ENCODE results near the gene INTS1.

Gene INTS1

DNA sequence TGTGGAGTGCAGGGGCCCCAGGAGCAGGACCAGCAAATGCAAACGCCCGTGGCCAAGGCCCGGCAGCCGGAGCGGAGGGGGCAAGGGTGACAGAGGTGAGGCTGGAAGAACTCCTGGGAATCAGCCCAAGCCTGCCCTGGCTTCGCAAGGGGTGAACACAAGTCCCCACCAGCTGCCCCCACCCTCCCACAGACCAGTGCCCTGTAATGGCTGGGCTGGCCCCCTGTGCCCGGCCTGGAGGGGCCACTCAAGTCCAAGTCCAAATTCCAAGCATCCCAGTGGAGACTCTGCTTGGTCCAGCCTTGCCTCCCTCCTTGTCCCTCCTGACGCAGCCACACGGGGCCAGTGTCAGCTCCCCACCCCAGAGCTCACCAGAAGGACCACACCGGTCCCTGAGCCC lies 73.0 kb downstream of the INTS1 start:
- no peak for DNase-seq (ENCODE audit: low read depth in 2 of 2)

DNA sequence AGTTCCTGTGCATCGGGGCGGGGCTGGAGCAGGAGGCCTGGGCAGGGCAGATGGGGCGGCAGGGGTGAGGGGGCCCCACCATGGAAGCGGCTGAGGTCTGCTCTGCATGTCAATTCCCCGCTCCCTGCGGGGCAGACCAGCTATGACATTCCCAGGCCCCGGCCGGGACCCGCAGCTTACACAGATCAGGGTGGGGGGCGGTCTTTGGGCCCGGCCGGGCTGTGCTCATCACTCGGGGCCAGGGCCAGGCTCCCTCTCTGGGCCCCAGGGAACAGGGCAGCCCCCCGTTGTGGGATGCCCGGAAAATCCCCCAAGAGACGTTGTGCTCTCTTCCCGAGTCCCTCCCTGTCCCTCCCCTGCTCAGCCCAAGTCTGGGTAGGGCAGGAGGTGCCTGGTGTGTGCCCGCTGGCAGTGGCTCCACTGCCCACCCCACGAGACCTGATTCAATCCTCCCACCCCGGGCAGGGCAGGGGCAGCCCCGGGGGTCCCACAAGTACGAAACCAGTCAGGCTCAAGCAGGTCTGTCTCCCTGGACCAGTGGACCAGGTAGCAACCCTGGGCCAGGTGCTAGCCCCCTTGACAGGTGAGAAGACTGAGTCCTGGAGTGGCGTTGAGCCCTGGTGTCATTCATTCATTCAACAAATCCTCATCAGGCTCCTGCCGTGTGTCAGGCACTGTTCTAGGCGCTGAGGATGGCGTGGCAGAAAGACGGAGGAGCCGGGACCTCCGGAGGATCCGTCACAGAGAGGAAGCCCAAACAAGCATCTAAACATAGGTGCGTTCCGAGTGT lies 73.9 kb downstream of the INTS1 start:
- DNase-seq (ENCODE audit: low read depth in 2 of 2) = no peak

DNA sequence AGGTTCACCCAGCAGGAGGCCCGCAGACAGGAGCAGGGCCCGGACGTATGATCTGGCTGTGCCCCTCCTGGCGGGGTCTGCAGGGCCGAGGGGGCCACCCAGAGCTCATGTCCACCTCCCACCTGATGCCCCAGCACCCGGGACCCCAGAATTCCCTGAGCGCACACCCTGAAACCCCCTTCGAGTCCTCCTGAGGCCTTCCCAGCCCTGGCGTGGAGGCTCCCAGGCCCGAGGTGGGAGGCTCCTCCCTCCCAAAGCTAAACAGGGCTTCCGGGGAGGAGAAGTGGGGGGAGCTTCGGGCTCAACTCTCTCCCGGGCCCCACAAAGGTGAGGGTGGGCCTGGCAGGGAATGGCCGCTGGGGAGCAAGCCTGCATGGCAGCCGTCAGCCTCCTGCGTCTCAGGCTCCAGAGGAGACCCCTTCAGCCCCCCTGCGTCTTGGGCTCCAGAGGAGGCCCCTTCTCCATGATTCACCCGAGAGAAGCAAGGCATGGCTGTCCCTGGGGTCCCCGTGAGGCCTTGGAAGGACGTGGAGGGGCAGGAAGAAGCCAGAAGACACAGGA lies 75.2 kb downstream of the INTS1 start:
- no peak for DNase-seq (ENCODE audit: low read depth in 2 of 2)

DNA sequence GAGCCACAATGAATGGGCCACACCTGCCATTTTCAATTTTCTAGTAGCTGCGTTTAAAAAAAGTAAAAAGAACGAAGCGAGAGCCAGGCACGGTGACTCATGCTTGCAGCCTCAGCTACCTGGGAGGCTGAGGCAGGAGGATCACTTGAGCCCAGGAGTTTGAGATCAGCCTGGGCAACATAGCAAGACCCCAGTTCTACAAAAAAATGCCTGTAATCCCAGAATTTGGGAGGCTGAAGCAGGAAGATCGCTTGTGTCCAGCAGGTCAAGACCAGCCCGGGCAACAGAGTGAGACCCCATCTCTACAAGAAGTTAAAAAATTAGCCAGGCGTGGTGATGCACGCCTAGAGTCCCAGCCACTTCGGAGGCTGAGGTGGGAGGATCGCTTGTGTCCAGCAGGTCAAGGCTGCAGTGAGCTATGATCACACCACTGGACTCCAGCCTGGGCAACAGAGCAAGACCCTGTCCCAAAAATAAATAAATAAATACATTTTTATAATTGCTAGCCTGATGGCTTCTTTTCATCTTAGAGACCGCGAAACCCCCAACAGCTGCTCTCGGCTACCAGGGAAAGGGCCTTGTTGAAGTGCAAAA lies 77.0 kb downstream of the INTS1 start:
- no peak for DNase-seq (ENCODE audit: low read depth in 2 of 2)

DNA sequence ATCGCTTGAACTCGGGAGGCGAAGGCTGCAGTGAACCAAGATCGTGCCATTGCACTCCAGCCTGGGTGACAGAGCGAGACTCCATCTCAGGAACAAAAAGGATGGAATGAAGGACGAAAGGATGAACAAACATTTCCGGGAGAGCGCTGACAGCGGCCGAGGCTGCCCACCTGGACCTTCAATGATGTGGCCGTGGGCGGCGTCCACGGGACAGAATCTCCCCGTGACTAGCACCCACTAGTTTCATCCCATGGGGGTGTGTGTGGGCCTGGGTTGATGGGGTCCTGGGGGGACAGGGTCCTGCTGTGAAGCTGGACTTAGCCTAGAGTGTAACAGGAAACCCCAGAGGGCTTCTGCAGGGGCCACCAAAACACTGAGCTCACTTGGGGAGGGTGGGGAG lies 77.7 kb downstream of the INTS1 start:
- no peak for DNase-seq (ENCODE audit: low read depth in 2 of 2)

DNA sequence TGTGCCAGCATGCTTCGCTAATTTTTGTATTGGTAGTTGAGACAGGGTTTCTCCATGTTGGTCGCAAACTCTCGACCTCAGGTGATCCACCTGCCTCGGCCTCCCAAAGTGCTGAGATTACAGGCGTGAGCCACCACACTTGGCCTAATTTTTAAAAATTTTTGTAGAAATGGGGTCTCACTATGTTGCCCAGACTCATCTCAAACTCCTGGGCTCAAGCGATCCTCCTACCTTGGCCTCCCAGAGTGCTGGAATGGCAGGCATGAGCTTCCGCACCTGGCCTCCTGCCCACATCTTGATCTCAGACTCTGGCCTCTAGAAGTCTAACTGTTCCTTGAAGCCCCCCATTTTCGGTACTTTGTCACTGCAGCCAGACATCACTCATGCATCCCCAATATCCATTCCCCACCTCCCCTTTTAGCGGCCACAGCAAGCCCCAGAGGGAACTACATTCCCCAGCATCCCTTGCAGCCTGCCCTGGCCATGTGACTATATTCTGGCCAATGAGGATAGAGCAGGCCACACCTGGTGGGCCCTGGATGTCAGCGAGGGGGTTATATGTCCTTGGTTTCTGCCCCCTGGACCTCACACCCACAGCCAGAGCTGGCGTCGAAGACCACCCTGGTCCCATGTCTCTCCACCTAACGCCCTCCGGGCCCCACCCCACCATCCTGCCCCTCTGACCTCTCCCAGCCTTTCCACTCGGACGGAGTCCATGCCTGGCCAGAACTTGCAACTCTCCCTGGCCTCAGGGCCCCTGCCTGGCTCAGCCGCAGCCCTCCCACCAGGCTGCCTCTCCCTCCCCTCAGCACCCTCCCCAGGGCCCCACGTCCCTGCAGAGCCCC lies 78.7 kb downstream of the INTS1 start:
- no peak for DNase-seq (ENCODE audit: low read depth in 2 of 2)

DNA sequence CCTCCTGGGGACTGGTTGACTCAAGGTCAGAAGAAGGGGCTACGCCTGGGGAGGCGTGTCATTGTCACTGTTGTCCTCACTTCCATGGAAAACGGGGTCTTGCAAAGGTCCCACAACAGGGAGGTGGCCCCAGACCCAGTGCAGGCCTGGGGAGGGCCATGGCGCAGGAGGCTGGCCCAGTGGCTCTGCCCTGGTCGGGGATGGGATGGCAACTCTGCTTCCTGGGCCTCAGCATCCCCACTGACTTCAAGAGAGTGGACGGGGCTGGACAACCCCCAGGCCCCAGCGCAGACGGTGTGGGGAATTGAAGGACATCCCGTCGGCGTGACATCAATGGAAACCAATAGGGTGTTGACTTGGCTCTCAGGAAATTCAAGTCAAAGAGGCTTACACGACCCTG lies 80.1 kb downstream of the INTS1 start:
- DNase-seq (ENCODE audit: low read depth in 2 of 2) = no peak

DNA sequence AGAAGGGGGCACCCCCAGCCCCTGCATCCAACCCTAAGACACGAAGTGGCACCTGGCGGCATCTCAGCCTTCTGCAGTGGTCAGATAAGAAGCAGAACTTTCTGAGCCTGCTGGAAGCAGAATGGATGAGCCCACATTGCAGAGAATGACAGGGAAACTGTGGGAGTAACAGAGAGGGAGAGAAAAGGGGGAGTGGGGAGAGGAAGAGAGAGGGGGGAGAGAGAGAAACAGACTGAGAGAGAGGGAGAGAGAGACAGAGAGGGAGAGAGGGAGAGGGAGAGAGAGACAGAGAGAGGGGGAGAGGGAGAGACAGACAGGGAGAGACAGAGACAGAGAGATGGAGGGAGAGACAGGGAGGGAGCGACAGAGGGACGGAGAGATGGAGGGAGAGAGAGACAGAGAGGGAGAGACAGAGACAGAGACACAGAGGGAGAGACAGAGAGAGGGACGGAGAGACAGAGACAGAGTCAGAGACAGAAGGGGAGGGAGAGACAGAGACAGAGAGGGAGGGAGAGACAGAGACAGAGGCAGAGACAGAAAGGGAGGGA lies 80.9 kb downstream of the INTS1 start:
- no peak for DNase-seq (ENCODE audit: low read depth in 2 of 2)

DNA sequence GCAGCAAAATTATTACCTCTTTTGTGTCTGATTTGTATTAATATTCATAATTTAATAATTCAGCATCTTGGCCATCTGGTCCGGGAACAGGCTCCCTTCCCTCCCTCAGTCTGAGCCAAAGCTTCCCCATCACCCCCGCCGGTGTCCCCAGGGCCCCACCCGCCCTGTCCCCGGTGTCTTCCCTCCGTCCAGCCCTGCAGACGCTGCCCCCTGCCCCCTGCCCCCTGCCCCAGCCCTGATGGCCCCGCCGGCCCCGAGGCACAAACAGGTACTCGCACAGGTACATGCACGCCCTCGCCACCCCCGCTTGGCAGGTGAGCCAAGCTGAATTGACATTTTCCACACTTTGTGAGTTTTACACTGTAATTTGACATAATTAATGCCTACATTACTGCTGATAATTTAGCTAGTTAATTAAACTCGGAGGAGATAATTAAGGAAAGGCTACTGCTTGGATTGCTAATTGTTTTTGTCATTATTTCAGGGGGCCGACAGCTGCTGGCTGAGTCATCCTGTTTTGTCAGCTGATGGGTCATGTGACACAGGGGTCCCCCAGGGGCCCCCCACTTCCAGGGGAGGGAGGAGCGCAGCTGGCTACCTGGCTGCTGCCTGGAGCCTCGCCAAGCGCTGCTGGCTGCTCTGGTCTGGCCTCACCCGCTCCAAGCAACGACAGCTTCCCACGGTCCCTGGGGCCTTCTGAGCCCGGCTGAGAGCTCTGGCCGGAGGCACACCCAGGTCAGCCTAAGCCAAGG lies 81.5 kb downstream of the INTS1 start:
- DNase-seq (ENCODE audit: low read depth in 2 of 2) = no peak

DNA sequence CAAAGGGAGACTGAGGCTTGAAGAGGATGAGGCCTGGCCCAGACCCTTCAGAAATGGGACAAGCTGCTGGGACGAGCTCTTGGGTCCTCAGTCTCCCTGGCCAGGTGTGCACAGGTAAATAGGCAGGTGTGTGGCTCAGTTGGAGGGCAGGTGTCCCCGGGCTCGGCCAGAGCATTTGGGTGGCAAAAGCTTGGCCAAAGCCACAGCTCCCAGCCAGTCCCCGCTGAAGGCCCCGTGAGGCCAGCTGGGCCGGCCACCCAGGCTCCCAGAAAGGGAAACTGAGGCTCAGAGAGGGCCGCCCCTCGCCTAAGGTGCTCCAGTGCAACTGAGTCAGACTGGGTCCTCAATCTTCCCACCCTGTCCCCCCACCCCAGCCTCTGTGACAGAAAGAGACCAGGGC lies 82.2 kb downstream of the INTS1 start:
- DNase-seq (ENCODE audit: low read depth in 2 of 2) = no peak

DNA sequence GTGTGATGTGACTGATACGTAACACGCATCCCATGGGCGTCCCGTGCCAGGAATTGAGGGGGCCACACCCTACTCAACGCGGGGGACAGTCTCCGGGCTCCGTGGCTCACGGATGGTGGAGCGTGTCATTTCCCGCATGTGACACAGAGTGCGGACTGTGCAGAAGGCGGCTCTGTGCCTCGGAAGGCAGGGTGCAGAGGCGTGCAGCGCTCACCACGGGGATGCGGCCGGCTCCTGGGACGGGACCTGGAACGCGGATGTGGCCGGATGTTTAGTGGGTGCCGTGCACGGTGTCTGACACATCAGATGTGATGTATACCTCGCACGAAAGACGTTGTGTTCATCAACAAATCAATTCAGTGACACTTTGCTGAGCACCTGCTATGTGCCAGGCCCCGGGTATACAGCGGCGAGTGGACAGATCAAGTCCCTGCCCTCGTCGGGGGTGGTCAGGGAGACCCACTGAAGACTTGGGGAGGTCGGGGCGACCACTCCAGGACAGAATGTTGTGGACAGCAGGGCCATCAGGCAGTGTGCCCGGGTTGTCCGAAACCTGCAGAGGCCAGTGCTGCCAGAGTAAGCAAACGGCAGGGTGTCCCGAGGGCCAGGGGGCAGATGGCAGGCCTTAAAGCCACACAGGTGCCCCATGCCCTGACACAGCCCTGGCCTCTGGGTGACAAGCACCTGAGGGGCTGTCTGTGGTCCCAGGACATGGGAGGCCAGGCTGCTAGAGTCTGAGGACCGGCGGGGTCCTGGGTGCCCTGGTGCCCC lies 83.0 kb downstream of the INTS1 start:
- DNase-seq (ENCODE audit: low read depth in 2 of 2) = no peak

Data from stimulated activated CD4-positive, alpha-beta T cell treated with anti-CD3 and anti-CD28 coated beads, Interleukin-1b, Interleukin-23, amount 100 ng/mL, for 4 hours (primary cell).